Lower lobe of right lung (tissue), 2 donors: Measurements from ENCODE around the gene C20orf144. TPM values are rescaled to one million over a fixed set of nuclear protein-coding genes. Genes with fewer than 3 reads are reported as not detected.
A peak's percentile ranks its signal among the peaks of the same experiment; 100 is the strongest.
"Not testable (repeated sequence)": the region's sequence is repeated elsewhere in the genome, so short reads cannot be mapped to it uniquely, and the experiment has no call there.

Experiments used
- ATAC-seq, 2 donors: fragments of 200-7000 bp; cut with Tn5 transposase; one replicate each; pipeline ENCODE4 v1.9.1; 2020 to 2022; ENCODE audit warnings: mild to moderate bottlenecking in 2 of 2, moderate library complexity in 2 of 2
- DNase-seq: peaks from one replicate; pipeline ENCODE4 v3.0.0-alpha.2; 2020
- H3K27ac ChIP-seq: fragments of 200-600 bp; one replicate; pipeline ENCODE4 v1.8.0; 2022
- H3K27me3 ChIP-seq: fragments of 200-600 bp; one replicate; pipeline ENCODE4 v1.8.0; 2022; ENCODE audit warnings: low read depth
- H3K36me3 ChIP-seq: fragments of 200-600 bp; one replicate; pipeline ENCODE4 v1.8.0; 2022; ENCODE audit warnings: mild to moderate bottlenecking
- H3K4me1 ChIP-seq: fragments of 200-600 bp; one replicate; pipeline ENCODE4 v1.8.0; 2022
- H3K4me3 ChIP-seq: fragments of 200-600 bp; one replicate; pipeline ENCODE4 v1.8.0; 2022; ENCODE audit warnings: mild to moderate bottlenecking
- H3K9me3 ChIP-seq: fragments of 200-600 bp; one replicate; pipeline ENCODE4 v1.8.0; 2022
- intact Hi-C: fragments of 100-400 bp; cut with DNase I; formaldehyde crosslinking; loops from one replicate; pipeline ENCODE4 v1.11.0; 2022
- total RNA-seq: library from RNA; stranded (reverse); fragmentation: NEBNext Ultra II Directional; extraction: Animal tissue kit (Norgen Biotek cat#: 25700); gene quantifications from one replicate; pipeline ENCODE4 v1.2.1, GENCODE V29; 2021
- TF ChIP-seq, protein P1 (sequence below): fragments of 200-600 bp; IDR thresholded peaks from one replicate; pipeline ENCODE4 v1.8.0; 2022; ENCODE audit warnings: antibody characterized with exemption, mild to moderate bottlenecking
- donor health status: DM: no; HTN: yes; CAD: no; lungs with severe emphysema.

C20orf144 gene
- total RNA-seq, 1 donor from 2014 or later = not detected

DNA sequence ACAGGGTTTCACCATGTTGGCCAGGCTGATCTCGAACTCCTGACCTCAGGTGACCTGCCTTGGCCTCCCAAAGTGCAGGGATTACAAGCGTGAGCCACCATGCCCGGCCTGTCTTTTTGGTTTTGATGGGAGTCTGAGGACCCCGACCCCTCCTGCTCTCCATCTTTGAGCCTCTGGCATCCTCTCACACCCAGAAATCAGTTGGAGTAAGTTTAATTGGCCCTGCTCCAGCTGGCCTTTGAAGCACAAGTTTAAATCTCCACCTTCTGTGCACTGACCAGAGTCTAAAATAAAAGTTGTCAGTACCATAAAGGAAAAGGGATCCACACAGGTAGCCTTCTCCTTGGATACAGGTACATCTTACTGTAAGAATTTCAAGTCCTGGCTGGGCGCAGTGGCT is 15.9 kb upstream of the C20orf144 start:
- H3K27ac ChIP-seq = no peak overlapping the region
- intact Hi-C loops = no loop called here
- no peak for DNase-seq

DNA sequence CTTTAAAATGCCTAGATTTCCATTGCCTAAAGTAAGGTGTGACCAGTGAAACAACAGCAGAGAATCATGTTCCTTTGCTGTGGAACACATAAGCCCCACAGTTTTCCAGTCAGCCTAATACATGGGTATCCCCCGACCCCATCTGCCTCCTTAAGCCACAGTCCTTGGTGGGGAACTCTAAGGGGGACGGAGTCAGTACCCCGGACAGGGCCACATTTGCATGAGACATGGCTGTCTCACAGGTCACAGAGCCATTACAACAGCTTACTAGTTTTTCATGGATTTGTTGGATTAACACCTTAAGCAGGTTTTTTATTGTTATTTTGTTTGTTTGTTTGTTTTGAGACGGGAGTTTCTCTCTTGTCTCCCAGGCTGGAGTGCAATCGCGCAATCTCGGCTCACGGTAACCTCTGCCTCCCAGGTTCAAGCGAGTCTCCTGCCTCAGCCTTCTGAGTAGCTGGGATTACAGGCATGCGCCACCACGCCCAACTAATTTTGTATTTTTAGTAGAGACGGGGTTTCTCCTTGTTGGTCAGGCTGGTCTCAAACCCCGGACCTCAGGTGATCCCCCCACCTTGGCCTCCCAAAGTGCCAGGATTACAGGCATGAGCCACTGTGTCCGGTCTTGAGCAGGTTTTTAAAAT is 15.0 kb upstream of the C20orf144 start:
- H3K9me3 ChIP-seq, DNase-seq, H3K4me3 ChIP-seq, intact Hi-C loops, ATAC-seq, H3K27me3 ChIP-seq: not testable (repeated sequence)
- Histone ChIP-seq H3K4me1 (peaks cover 28% of the 10 kb centered on the region), H3K36me3 (peaks cover 38% of the 10 kb centered on the region), H3K27ac (peak overlapping the region; percentile 3)

More for the DNA sequence above, 15.9 kb upstream of the C20orf144 start:
- TF ChIP-seq, protein P1, sequence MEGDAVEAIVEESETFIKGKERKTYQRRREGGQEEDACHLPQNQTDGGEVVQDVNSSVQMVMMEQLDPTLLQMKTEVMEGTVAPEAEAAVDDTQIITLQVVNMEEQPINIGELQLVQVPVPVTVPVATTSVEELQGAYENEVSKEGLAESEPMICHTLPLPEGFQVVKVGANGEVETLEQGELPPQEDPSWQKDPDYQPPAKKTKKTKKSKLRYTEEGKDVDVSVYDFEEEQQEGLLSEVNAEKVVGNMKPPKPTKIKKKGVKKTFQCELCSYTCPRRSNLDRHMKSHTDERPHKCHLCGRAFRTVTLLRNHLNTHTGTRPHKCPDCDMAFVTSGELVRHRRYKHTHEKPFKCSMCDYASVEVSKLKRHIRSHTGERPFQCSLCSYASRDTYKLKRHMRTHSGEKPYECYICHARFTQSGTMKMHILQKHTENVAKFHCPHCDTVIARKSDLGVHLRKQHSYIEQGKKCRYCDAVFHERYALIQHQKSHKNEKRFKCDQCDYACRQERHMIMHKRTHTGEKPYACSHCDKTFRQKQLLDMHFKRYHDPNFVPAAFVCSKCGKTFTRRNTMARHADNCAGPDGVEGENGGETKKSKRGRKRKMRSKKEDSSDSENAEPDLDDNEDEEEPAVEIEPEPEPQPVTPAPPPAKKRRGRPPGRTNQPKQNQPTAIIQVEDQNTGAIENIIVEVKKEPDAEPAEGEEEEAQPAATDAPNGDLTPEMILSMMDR = no peak
- no peak for ATAC-seq
- Histone ChIP-seq H3K4me1 (peaks cover 28% of the 10 kb centered on the region), H3K4me3 (no peak overlapping the region), H3K36me3 (peaks cover 44% of the 10 kb centered on the region), H3K9me3 (no peaks in the 10 kb centered on the region), H3K27me3 (no peaks in the 10 kb centered on the region)

DNA sequence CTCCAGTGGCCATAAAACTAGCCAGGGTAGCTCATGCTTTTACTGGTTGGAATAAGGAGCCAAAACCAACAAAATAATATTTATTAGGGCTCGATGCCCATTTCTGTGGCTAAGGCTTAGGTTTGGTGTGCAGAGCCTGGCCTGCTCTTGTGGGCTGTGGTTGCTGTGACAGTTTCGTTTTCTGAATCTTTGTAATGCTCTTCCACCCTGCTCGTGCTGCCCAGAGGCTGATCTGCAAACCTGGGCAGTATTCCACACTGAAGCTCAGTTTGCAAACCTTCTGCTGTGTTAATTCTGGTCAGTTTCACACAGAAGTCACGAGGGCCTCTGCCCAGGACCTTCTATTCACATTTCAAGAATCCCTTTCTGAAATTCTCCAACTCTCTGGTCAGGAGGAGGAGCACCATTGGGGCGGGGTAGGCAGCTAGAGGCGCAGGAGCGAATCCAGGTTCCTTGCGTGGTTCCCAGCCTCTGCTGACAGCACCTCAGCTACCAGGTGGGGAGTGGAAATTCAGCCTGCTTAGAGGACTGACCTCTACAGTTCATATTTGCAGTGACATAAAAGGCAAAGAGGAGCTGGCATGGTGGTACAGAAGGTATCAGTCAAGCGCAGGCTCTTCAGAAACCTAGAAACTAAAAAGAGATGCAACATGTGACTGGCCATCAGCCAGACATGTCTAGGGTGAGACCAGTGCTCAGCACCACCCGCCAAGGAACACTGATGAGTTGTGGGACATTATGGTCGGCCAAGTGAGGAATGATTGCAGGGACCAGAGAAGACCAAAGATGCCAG is 14.3 kb upstream of the C20orf144 start:
- peak overlapping the region; percentile 3 for H3K27ac ChIP-seq
- TF ChIP-seq, protein P1 = no peak
- H3K4me3 ChIP-seq = no peak overlapping the region
- no peaks in the 10 kb centered on the region for H3K9me3 ChIP-seq
- ATAC-seq (peak; percentile 44 to 61), DNase-seq (no peak)
- peaks cover 28% of the 10 kb centered on the region for H3K4me1 ChIP-seq
- H3K27me3 ChIP-seq = no peaks in the 10 kb centered on the region
- intact Hi-C loops = no loop called here
- peaks cover 32% of the 10 kb centered on the region for H3K36me3 ChIP-seq

DNA sequence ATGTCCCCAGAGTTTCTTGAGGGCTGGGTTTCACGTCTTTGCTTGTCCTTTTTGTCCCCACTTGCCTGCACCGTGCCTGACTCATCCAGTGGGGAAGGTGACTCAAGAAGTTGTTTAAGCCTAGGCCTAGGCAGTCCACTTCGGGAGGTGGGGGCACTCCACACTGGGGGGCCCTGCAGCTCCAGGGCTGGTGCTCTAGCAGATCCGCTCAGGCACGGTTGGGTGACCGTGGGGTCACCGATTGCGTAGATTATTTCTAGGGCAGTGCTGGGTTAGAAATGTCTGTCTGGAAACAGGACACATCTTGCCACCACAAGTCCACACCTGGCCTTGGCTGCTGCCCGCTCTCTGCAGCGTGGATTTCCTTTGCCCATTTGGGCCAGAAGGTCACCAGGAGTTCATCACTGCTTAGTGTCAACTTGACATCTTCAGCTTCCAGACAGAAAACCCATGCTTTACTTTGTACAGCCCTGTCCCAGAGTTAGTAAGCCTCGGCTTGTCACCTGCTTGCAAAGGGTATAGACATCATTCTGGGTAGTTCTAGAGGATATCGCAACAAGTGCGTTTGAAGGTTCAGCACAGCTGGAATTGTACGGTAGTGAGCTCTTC is 13.6 kb upstream of the C20orf144 start:
- ATAC-seq = peak in 1 of 2 donors; percentile 5
- no peaks in the 10 kb centered on the region for H3K9me3 ChIP-seq
- no peaks in the 10 kb centered on the region for H3K27me3 ChIP-seq
- no peak overlapping the region for H3K4me3 ChIP-seq
- TF ChIP-seq, protein P1 = no peak
- no peak overlapping the region for H3K27ac ChIP-seq
- H3K4me1 ChIP-seq = peaks cover 35% of the 10 kb centered on the region
- peaks cover 25% of the 10 kb centered on the region for H3K36me3 ChIP-seq
- intact Hi-C loops = no loop called here
- no peak for DNase-seq

DNA sequence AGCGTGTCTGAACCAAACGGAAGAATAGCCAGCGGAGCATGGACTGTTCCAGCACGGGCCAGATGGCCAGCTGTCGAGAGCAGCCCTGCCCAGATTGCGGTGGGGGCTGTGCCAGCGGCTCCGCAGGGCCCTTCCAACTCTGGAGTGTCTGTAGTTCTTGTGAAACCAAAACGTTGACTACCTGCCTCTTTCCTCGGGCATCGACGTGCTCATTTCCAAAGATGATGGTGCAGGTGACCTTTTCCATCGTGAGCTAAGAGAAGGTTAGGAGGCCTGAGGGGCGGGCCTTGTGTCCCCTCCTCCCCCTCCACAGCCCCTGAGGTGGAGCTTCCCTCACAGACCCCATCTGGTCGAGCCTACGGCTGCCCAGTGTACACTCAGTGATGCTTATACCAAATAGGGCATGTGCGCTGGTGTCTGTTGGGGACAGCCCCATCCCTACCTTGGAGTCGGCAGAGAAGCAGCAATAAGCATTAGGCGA is 12.9 kb upstream of the C20orf144 start:
- TF ChIP-seq, protein P1 = no peak
- H3K36me3 ChIP-seq = peaks cover 19% of the 10 kb centered on the region
- peaks cover 39% of the 10 kb centered on the region for H3K4me1 ChIP-seq
- H3K27ac ChIP-seq = no peak overlapping the region
- intact Hi-C loops = no loop called here
- peak; percentile 78 for DNase-seq
- no peaks in the 10 kb centered on the region for H3K27me3 ChIP-seq
- H3K4me3 ChIP-seq = no peak overlapping the region
- H3K9me3 ChIP-seq = no peaks in the 10 kb centered on the region
- peak; percentile 74 to 82 for ATAC-seq
